ENCODE measurements around the gene DUOXA1. TPM values are rescaled to one million over a fixed set of nuclear protein-coding genes. Genes with fewer than 3 reads are reported as not detected.

Gene DUOXA1
- polyA plus RNA-seq, 1 of the 3 experiments (the other 2 are of a cell fraction) = 0.02 TPM

- Histone ChIP-seq H3K27me3 (ENCODE audit: insufficient read depth) (peaks cover 57% of the 10 kb centered on the region), H3K27ac (ENCODE audit: low read depth in 2 of 2, low read length in 1 of 2) (no peak overlapping the region), H2AFZ (ENCODE audit: low read depth) (no peak overlapping the region), H3K4me2 (no peak overlapping the region), H4K20me1 (ENCODE audit: insufficient read depth) (no peaks in the 10 kb centered on the region), H3K4me3 (ENCODE audit: low read depth in 2 of 2, low read length in 1 of 2) (peak overlapping the region in 1 of 2 experiments; percentile 17; a peak in 1 of 4 replicates), H3K9me2 (no peaks in the 10 kb centered on the region), H3K9ac (no peak overlapping the region), H3K36me3 (replicated peaks in 1 of 2; ENCODE audit: control insufficient read depth in 1 of 2, insufficient read depth in 2 of 2, low read length in 1 of 2) (no peaks in the 10 kb centered on the region), H3K4me1 (ENCODE audit: control insufficient read depth in 1 of 2, insufficient read depth in 2 of 2, low read depth in 1 of 2, low read length in 1 of 2) (peaks cover 0 to 20% of the 10 kb centered on the region in 2 experiments; a peak in 1 of 4 replicates), H3K79me2 (ENCODE audit: insufficient read depth) (no peaks in the 10 kb centered on the region), H3F3A (replicated peaks; ENCODE audit: insufficient read depth) (no peaks in the 10 kb centered on the region), H3K9me3 (no peaks in the 10 kb centered on the region)
- POLR2A ChIA-PET = interaction anchor here (0.7 kb wide), 1 partner anchor 16 kb away, joined by 3 read pairs; no protein-coding TSS in a partner anchor
- TF ChIP-seq, protein P1, sequence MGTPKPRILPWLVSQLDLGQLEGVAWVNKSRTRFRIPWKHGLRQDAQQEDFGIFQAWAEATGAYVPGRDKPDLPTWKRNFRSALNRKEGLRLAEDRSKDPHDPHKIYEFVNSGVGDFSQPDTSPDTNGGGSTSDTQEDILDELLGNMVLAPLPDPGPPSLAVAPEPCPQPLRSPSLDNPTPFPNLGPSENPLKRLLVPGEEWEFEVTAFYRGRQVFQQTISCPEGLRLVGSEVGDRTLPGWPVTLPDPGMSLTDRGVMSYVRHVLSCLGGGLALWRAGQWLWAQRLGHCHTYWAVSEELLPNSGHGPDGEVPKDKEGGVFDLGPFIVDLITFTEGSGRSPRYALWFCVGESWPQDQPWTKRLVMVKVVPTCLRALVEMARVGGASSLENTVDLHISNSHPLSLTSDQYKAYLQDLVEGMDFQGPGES (IDR thresholded peaks at IDR 0.05; ENCODE audit: low read depth, low read length) = no peak
- TF ChIP-seq GATA2 (CRISPR knock-in tag; IDR thresholded peaks at IDR 0.05) = no peak
- TF ChIP-seq, protein P2, sequence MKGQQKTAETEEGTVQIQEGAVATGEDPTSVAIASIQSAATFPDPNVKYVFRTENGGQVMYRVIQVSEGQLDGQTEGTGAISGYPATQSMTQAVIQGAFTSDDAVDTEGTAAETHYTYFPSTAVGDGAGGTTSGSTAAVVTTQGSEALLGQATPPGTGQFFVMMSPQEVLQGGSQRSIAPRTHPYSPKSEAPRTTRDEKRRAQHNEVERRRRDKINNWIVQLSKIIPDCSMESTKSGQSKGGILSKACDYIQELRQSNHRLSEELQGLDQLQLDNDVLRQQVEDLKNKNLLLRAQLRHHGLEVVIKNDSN (IDR thresholded peaks at IDR 0.05; ENCODE audit: borderline replicate concordance, low read depth) = no peak
- 15% methylated on average over 11 of the region's 13 CpGs for WGBS (ENCODE audit: low lambda C conversion rate)
- CTCF ChIA-PET = interaction anchor here (0.6 to 2.1 kb wide), 7 partner anchors 9 to 346 kb away, joined by 3 to 5 read pairs (median 4); no protein-coding TSS in a partner anchor
- no peak for DNase-seq
These were observed 17.5 kb downstream of the DUOXA1 start for GRCh38 chr15:45112143-45112590.

DNA sequence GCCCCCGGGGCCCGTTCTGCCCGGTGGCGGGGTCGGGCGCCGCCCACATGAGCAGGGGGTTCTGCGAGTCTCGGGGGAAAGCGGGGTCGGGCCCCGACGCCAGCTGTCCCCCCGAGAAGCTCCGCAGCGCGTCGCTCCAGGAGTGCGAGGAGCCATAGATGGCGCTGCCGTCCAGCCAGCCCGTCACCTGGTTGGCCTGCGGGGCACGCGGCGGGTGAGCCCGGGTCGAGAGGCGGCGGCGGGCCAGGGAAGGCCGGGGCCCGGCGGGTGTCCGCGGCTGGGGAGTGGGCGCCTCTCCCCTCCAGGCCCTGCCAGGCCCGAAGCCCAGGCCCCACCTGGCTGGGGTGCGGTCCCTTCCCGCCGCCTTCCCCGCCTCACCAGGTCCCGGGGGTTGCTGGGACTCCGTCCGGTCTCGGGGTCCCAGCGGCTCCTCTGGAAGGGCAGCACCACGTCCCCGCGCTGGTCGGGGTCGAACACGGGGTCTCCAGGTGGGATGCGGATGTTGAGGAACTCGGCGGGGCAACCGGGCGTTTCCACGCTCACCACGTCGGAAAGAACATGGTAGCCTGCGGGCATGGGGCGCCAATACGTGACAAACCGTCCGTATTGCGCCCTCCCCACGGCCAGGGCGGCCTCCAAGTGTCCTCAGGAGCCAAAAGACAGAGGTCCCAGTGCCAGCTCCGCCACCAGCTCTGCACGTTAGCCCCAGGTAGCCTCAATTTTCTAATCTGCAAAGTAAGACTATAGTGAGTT is 18.1 kb downstream of the DUOXA1 start:
- H3K27me3 ChIP-seq (ENCODE audit: insufficient read depth) = peaks cover 57% of the 10 kb centered on the region
- H3K9me2 ChIP-seq = no peaks in the 10 kb centered on the region
- peak; percentile 72; the same call in 1 of the 2 replicates for TF ChIP-seq EZH2phosphoT487 (IDR thresholded peaks at IDR 0.05; ENCODE audit: borderline replicate concordance, low read depth)
- no peak for TF ChIP-seq POLR2AphosphoS5 (IDR thresholded peaks at IDR 0.05; ENCODE audit: low read depth, low read length)
- no peaks in the 10 kb centered on the region for H3K36me3 ChIP-seq (replicated peaks in 1 of 2; ENCODE audit: control insufficient read depth in 1 of 2, insufficient read depth in 2 of 2, low read length in 1 of 2)
- no peak overlapping the region for H2AFZ ChIP-seq (ENCODE audit: low read depth)
- H3K79me2 ChIP-seq (ENCODE audit: insufficient read depth) = no peaks in the 10 kb centered on the region
- 50% methylated on average over 2 of the region's 71 CpGs for WGBS (ENCODE audit: low lambda C conversion rate)
- CTCF ChIA-PET = interaction anchor here (0.8 to 1.6 kb wide), 4 partner anchors 10 to 347 kb away, joined by 3 to 5 read pairs (median 4); no protein-coding TSS in a partner anchor
- no peak overlapping the region for H3K9ac ChIP-seq
- H3K27ac ChIP-seq (ENCODE audit: low read depth in 2 of 2, low read length in 1 of 2) = no peak overlapping the region
- H3F3A ChIP-seq (replicated peaks; ENCODE audit: insufficient read depth) = no peaks in the 10 kb centered on the region
- POLR2A ChIA-PET = interaction anchor here (0.7 kb wide), 1 partner anchor 17 kb away, joined by 3 read pairs; no protein-coding TSS in a partner anchor
- H3K4me3 ChIP-seq (ENCODE audit: low read depth in 2 of 2, low read length in 1 of 2) = no peak overlapping the region
- H3K9me3 ChIP-seq = no peaks in the 10 kb centered on the region
- DNase-seq = peak; percentile 63
- peaks cover 0 to 20% of the 10 kb centered on the region in 2 experiments; a peak in 1 of 4 replicates for H3K4me1 ChIP-seq (ENCODE audit: control insufficient read depth in 1 of 2, insufficient read depth in 2 of 2, low read depth in 1 of 2, low read length in 1 of 2)
- no peaks in the 10 kb centered on the region for H4K20me1 ChIP-seq (ENCODE audit: insufficient read depth)
- H3K4me2 ChIP-seq = no peak overlapping the region
